Rectal smooth muscle tissue (tissue), 1 donor: ENCODE results near the gene LASP1.

ENCODE experiments used
- H3K27ac ChIP-seq: one replicate; pipeline ENCODE4 v1.7.0; 2013; ENCODE audit warnings: low read depth, low read length, inconsistent platforms
- H3K27me3 ChIP-seq: one replicate; pipeline ENCODE4 v1.7.0; 2013; ENCODE audit warnings: low read length; ENCODE audit not compliant: control insufficient read depth, insufficient read depth
- H3K36me3 ChIP-seq: one replicate; pipeline ENCODE4 v1.7.0; 2013; ENCODE audit warnings: low read length; ENCODE audit not compliant: control insufficient read depth, insufficient read depth
- H3K4me1 ChIP-seq: one replicate; pipeline ENCODE4 v1.7.0; 2013; ENCODE audit warnings: low read length; ENCODE audit not compliant: control insufficient read depth, insufficient read depth
- H3K4me3 ChIP-seq: one replicate; pipeline ENCODE4 v1.7.0; 2013; ENCODE audit warnings: low read length
- H3K9ac ChIP-seq: one replicate; pipeline ENCODE4 v1.7.0; 2013; ENCODE audit warnings: low read length

LASP1 gene, protein sequence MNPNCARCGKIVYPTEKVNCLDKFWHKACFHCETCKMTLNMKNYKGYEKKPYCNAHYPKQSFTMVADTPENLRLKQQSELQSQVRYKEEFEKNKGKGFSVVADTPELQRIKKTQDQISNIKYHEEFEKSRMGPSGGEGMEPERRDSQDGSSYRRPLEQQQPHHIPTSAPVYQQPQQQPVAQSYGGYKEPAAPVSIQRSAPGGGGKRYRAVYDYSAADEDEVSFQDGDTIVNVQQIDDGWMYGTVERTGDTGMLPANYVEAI

DNA sequence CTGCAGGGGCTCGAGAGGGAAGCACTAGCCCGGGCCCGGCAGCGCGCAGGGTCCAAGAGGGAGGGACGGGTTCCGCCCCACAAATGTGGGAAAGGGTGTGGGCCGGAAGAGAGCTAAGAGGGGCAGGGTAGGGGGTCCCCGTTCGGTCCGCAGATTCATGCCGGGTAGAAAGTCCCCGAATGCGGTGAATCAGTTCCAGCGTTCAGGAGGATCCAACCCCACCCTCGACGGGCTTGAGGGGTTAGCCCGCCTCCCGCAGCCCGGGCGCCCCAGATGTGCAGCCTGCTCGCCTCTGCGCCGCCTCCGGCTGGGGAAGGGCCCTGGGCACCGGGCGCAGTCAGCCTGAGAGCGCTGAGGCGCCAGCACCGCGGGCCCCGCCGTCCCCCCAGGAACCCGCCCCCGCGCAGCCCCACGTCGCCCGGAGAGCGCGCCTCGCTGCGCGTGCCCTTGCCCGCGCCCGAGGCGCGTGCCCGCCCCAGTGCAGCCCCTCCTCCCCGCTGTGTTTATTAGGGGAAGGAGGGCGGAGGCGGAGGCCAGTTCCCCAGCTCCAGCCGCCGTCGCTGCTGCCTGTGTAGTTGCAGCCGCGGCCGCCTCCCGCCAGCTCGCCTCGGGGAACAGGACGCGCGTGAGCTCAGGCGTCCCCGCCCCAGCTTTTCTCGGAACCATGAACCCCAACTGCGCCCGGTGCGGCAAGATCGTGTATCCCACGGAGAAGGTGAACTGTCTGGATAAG is at the start of gene LASP1:
TSS of gene LASP1 (plus strand) at position 533 of the 733 bp plus-strand sequence. CDS start at position 665, 132 bp downstream.
- Histone ChIP-seq H3K4me1 (peaks cover 34% of the 10 kb centered on the region), H3K27me3 (no peaks in the 10 kb centered on the region), H3K4me3 (peak within 1 kb of the TSS; percentile 99), H3K27ac (peak within 1 kb of the TSS; percentile 97), H3K9ac (peak within 1 kb of the TSS; percentile 92), H3K36me3 (peaks cover 5% of the 10 kb centered on the region)

DNA sequence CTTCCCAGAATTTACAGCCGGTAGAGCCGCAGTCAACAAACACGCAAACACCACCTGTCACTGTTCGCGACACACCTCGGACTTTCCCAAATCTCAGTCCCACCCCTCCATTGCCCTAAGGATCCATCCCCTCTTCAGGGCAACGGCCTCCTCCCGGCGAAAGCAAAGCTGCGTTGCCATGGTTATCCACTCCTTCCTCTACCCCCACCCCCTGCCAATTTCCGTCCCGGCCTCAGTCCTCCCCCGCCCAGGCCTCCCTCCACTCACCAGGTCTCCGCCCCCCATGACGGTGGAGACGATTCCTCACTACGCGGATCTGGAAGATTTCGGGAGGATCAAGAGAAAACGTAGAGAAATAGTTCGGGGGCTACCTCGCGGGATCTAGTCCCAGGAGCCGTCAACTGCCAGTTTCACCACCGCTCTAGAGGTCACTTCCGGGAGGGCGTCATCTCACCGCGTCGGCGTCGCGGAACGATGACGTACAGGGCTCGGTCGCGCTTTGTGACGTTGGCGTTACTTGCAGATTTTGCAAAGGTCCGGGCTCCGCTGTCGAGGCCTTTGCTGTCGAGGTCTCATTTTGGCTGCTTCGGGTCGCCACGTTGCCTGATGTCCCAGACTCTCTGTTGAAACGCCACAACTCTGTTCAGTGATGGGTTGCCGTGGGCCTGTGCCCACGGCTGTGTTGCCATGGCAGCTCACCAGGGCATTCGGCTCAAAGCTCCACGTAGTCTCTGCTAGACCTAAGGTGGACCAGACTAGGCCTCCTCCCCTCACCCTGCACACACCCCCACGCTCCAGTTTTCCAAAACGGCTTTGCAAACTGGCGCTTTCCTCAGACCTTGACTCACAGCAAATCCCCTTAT is 44.7 kb upstream of the LASP1 start, which contains the start of gene CWC25:
TSS of gene CWC25 (minus strand) at position 423 of the 863 bp plus-strand sequence. CDS start at position 285, 138 bp downstream.
- peak within 1 kb of the TSS; percentile 99 for H3K9ac ChIP-seq
- peaks cover 6% of the 10 kb centered on the region for H3K36me3 ChIP-seq
- peaks cover 5% of the 10 kb centered on the region for H3K4me1 ChIP-seq
- peak within 1 kb of the TSS; percentile 99 for H3K27ac ChIP-seq
- H3K4me3 ChIP-seq, result peak within 1 kb of the TSS; percentile 98
- H3K27me3 ChIP-seq, result no peaks in the 10 kb centered on the region

DNA sequence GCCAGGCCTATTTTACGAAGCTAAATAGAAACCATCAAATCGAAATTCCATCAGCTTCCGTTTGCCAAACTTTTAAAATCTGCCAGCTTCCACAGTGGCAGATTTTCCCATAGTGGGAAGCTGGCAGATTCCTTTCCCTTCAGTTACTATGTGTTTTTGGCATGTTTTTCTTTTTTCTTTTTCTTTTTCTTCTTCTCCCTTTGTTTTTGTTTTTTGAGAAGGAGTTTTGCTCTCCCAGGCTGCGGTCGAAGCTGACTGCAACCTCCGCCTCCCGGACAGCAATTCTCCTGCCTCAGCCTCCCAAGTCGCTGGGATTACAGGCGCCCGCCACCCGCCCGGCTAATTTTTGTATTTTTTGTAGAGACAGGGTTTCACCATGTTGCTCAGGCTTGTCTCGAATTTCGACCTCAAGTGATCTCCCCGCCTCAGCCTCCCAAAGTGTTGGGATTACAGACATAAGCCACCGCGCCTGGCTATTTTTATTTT is 44.1 kb upstream of the LASP1 start:
- H3K27ac ChIP-seq, result peak overlapping the region; percentile 99
- H3K4me3 ChIP-seq, result peak overlapping the region; percentile 98
- H3K36me3 ChIP-seq, result no peaks in the 10 kb centered on the region
- peaks cover 5% of the 10 kb centered on the region for H3K4me1 ChIP-seq
- H3K27me3 ChIP-seq, result no peaks in the 10 kb centered on the region
- H3K9ac ChIP-seq, result peak overlapping the region; percentile 95

DNA sequence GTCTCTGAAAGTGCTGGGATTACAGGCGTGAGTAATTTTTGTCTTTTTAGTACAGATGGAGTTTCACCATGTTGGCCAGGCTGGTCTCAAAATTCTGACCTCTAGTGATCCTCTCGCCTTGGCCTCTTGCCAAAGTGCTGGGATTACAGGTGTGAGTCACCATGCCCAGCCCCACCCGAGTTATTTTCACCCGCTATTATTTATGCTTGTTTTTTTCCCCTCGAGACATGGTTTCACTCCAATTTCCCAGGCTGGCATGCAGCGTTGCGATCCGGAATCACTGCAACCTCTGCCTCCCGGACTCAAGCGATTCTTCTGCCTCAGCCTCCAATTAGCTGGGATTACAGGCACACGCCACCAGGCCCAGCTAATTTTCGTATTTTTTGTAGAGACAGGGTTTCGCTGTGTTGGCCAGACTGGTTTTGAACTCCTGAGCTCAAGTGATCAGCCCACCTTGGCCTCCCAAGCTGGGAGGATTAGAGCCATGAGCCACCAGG is 25.5 kb upstream of the LASP1 start:
- Histone ChIP-seq H3K4me3 (no peak overlapping the region), H3K4me1 (no peaks in the 10 kb centered on the region), H3K36me3 (peaks cover 5% of the 10 kb centered on the region), H3K9ac (no peak overlapping the region), H3K27ac (no peak overlapping the region), H3K27me3 (no peaks in the 10 kb centered on the region)

DNA sequence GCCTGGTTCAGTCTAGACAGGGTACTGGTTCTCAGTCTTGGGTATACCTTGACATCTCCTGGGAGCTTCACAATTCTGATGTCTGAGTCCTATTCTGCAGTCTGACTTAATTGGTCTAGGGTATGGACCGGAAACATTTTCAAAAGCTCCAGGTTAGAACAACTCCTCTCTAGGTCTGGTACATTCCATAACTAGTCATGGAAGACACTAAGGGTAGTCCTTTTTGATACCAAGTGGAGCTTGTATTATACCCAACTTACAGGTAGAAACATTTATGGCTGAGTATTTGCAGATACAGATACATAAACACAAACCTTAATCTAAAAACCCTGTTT is 21.3 kb upstream of the LASP1 start:
- no peak overlapping the region for H3K9ac ChIP-seq
- peaks cover 10% of the 10 kb centered on the region for H3K36me3 ChIP-seq
- no peak overlapping the region for H3K4me3 ChIP-seq
- no peak overlapping the region for H3K27ac ChIP-seq
- no peaks in the 10 kb centered on the region for H3K27me3 ChIP-seq
- peaks cover 16% of the 10 kb centered on the region for H3K4me1 ChIP-seq

DNA sequence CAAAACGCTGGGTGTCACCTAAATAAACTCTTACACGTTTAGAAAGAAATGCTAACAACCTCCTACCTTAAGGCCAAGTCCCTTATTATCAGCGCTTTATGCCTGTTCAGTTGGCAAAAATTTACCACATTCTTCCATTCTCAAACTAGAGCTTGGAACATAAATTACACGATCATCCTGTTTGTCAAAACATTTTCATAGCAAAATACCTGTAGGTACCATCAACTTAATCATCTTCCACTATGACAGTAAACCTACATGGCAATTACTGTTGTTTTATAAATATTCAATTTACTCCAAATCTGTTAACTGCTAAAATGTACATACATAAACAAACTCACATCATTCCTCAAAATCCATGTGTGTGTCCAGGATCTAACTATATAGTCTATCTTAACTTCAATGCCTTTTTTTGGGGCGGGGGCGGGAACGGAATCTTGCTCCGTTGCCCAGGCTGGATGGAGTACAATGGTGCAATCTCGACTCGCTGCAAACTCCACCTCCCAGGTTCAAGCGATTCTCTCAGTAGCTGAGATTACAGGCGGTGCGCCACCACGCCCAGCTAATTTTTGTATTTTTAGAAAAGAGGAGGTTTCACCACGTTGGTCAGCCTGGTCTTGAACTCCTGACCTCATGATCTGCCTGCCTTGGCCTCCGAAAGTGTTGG is 20.8 kb upstream of the LASP1 start:
- Histone ChIP-seq H3K36me3 (peaks cover 10% of the 10 kb centered on the region), H3K4me1 (peaks cover 16% of the 10 kb centered on the region), H3K27me3 (no peaks in the 10 kb centered on the region), H3K27ac (no peak overlapping the region), H3K4me3 (no peak overlapping the region), H3K9ac (no peak overlapping the region)

DNA sequence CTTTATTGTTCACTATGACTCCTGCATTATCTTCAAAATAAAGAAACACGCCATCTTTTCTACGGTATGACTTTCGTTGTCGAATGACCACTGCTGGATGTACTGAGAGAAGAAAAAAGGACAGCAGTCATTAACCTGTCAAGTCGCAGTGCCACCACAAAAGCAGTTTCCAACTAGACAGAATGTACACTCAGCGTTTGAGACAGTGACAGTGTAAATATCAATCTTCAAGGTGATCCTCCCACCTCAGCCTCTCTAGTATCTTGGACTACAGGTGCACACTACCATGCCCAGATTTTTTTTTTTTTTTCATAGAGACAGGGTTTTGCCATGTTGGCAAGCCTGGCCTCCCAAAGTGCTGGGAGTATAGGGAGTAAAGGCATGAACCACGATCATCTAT is 19.5 kb upstream of the LASP1 start:
- Histone ChIP-seq H3K4me1 (peaks cover 16% of the 10 kb centered on the region), H3K9ac (no peak overlapping the region), H3K27ac (no peak overlapping the region), H3K4me3 (no peak overlapping the region), H3K27me3 (no peaks in the 10 kb centered on the region), H3K36me3 (peaks cover 10% of the 10 kb centered on the region)

DNA sequence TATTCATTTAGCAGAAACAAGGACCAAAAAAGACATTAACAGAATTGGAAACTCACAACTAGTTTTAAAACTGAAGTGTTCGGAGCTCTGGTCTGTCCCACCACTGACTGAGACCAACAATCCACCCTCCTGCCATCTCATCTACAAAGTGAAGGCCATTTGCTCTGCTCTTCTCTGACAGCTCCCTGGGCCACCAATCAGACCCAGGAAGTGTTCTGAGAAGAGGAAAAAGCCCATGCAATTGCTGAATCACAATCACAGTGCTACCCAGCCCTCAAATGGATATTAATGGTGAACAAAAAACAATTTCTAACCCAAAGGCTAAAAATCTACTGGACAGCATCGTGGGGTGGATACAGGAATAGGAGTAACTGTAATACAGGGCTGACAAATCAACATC is 18.4 kb upstream of the LASP1 start:
- Histone ChIP-seq H3K36me3 (peaks cover 10% of the 10 kb centered on the region), H3K27me3 (no peaks in the 10 kb centered on the region), H3K27ac (no peak overlapping the region), H3K9ac (no peak overlapping the region), H3K4me3 (peak overlapping the region; percentile 75), H3K4me1 (peaks cover 16% of the 10 kb centered on the region)

DNA sequence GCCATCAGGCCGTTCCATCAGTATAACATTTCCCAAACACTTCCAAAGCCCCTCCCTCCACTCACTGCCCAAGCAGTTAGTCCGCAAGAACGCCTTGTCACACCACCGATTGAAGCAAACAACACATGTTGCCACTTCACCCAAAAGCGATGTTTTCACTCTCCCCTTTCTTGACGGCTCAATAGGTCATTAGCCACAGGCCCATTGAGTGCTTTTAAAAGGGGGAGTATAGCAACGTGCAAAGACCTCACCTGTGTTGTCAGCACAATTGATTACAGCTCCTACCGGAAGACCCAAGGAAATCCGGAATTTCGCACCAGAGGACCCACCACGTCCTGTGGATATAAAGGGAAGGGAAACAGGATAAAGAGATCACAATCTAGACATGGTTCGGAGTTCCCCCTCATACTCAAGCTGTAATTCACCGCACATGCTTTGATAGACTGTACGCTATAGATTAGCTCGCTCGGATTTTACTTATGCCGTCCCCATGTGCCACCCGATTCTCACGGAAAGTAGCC is 17.0 kb upstream of the LASP1 start:
- H3K4me3 ChIP-seq, result peak overlapping the region; percentile 75
- peak overlapping the region; percentile 12 for H3K9ac ChIP-seq
- no peaks in the 10 kb centered on the region for H3K27me3 ChIP-seq
- H3K27ac ChIP-seq, result peak overlapping the region; percentile 97
- H3K4me1 ChIP-seq, result peaks cover 16% of the 10 kb centered on the region
- peaks cover 10% of the 10 kb centered on the region for H3K36me3 ChIP-seq

DNA sequence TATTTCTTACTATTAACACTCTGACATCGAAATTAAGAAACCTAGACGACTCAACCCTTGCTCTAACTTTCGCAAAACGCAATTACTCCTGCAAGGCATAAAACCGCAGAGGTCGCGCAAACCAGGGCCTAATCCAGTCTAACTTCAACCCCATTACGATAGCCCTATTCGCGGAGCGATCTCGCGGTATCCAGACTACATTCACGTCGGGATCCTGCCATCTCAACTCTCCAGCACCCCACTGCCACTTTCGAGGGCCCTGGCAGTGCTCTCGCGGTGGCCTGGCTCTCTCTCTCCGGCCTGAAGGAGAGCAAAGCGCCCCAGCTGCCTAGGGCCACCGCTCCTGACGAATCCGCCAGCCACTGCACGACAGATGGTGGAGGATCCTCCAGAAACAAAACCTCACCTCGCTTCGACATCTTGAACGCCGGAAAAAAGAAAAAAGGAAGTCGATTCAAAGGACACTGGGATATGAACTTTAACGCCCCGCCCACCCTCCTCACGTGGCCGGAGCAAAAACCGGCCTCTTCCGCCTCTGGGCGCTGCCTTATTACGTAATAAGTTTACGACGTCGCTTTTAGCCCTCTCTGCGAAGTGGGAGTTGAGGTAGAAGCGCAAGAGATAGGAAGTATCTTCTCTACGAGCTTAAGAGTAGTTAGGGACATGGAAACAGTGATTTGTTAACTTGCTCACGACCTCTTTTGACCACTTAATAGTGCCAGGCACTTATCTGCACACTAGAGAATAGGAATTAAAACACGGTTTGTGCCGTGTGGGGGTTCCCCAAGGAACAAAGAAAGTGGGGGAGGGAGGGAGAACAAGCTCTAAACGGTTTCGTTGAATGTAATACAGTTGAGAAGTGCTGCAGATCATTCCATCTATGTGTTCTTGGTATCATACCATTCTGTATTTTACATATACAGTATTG is 16.3 kb upstream of the LASP1 start, which contains the start of gene RPL23:
TSS of gene RPL23 (minus strand) at position 430 of the 928 bp plus-strand sequence. CDS start at position 419, 11 bp downstream.
- H3K27me3 ChIP-seq, result no peaks in the 10 kb centered on the region
- H3K4me3 ChIP-seq, result peak within 1 kb of the TSS; percentile 75
- H3K27ac ChIP-seq, result peak within 1 kb of the TSS; percentile 97
- H3K9ac ChIP-seq, result peak within 1 kb of the TSS; percentile 74
- peaks cover 16% of the 10 kb centered on the region for H3K4me1 ChIP-seq
- peaks cover 8% of the 10 kb centered on the region for H3K36me3 ChIP-seq
